ENCODE results near the gene GDPD5.

GDPD5 gene

GRCh38 chr11:75565221-75565814 is 39.6 kb upstream of the GDPD5 start:
- H3K4me1 ChIP-seq (ENCODE audit: insufficient read depth, low read length), result peaks cover 29% of the 10 kb centered on the region
- peaks cover 25% of the 10 kb centered on the region for H3K79me2 ChIP-seq (ENCODE audit: insufficient read depth, low read length)
- no peak overlapping the region for H3K27ac ChIP-seq (ENCODE audit: low read length)
- H3K9me3 ChIP-seq (ENCODE audit: insufficient read depth, low read length, severe bottlenecking), result no peaks in the 10 kb centered on the region
- peaks cover 34% of the 10 kb centered on the region for H3K36me3 ChIP-seq (ENCODE audit: insufficient read depth, low read length)
- no peak for DNase-seq
- TF ChIP-seq EZH2 (IDR thresholded peaks at IDR 0.05; ENCODE audit: borderline replicate concordance, low read depth, low read length, severe bottlenecking) (no peak), CTCF (IDR thresholded peaks at IDR 0.05; ENCODE audit: borderline replicate concordance, extremely low read depth, low read length, poor library complexity, severe bottlenecking) (no peak)
- no peaks in the 10 kb centered on the region for H4K20me1 ChIP-seq (ENCODE audit: insufficient read depth, low read length)
- H3K9ac ChIP-seq (ENCODE audit: low read depth, low read length), result no peak overlapping the region
- no peak overlapping the region for H3K4me2 ChIP-seq (ENCODE audit: insufficient read depth, low read length)
- no peak for ATAC-seq (ENCODE audit: insufficient read depth, low read depth)
- H3K27me3 ChIP-seq (ENCODE audit: insufficient read depth, low read length, poor library complexity), result peaks cover 6% of the 10 kb centered on the region
- no peak overlapping the region for H2AFZ ChIP-seq (ENCODE audit: low read depth, low read length)
- no peak overlapping the region for H3K4me3 ChIP-seq (ENCODE audit: low read depth in 1 of 2, low read length in 2 of 2)

- peak overlapping the region; percentile 71; the same call in 1 of the 2 replicates for H3K9ac ChIP-seq (ENCODE audit: low read depth, low read length)
- peaks cover 24% of the 10 kb centered on the region for H3K36me3 ChIP-seq (ENCODE audit: insufficient read depth, low read length)
- H3K4me1 ChIP-seq (ENCODE audit: insufficient read depth, low read length), result peaks cover 29% of the 10 kb centered on the region
- DNase-seq, result no peak
- H3K9me3 ChIP-seq (ENCODE audit: insufficient read depth, low read length, severe bottlenecking), result no peaks in the 10 kb centered on the region
- H3K27me3 ChIP-seq (ENCODE audit: insufficient read depth, low read length, poor library complexity), result peaks cover 6% of the 10 kb centered on the region
- peak overlapping the region; percentile 80 for H3K4me2 ChIP-seq (ENCODE audit: insufficient read depth, low read length)
- ATAC-seq (ENCODE audit: insufficient read depth, low read depth), result no peak
- peaks cover 25% of the 10 kb centered on the region for H3K79me2 ChIP-seq (ENCODE audit: insufficient read depth, low read length)
- no peaks in the 10 kb centered on the region for H4K20me1 ChIP-seq (ENCODE audit: insufficient read depth, low read length)
- no peak overlapping the region for H3K4me3 ChIP-seq (ENCODE audit: low read depth in 1 of 2, low read length in 2 of 2)
- no peak overlapping the region for H3K27ac ChIP-seq (ENCODE audit: low read length)
- TF ChIP-seq CTCF (IDR thresholded peaks at IDR 0.05; ENCODE audit: borderline replicate concordance, extremely low read depth, low read length, poor library complexity, severe bottlenecking), result no peak
- TF ChIP-seq EZH2 (IDR thresholded peaks at IDR 0.05; ENCODE audit: borderline replicate concordance, low read depth, low read length, severe bottlenecking), result no peak
- H2AFZ ChIP-seq (ENCODE audit: low read depth, low read length), result no peak overlapping the region
Observed at GRCh38 chr11:75563978-75564552, 38.3 kb upstream of the GDPD5 start.

- Histone ChIP-seq H3K4me2 (ENCODE audit: insufficient read depth, low read length) (peak overlapping the region; percentile 80), H3K36me3 (ENCODE audit: insufficient read depth, low read length) (peaks cover 19% of the 10 kb centered on the region), H3K4me1 (ENCODE audit: insufficient read depth, low read length) (peaks cover 29% of the 10 kb centered on the region), H4K20me1 (ENCODE audit: insufficient read depth, low read length) (no peaks in the 10 kb centered on the region), H3K9ac (ENCODE audit: low read depth, low read length) (peak overlapping the region; percentile 71), H3K27me3 (ENCODE audit: insufficient read depth, low read length, poor library complexity) (peaks cover 6% of the 10 kb centered on the region), H2AFZ (ENCODE audit: low read depth, low read length) (no peak overlapping the region), H3K79me2 (ENCODE audit: insufficient read depth, low read length) (peaks cover 25% of the 10 kb centered on the region), H3K27ac (ENCODE audit: low read length) (no peak overlapping the region), H3K9me3 (ENCODE audit: insufficient read depth, low read length, severe bottlenecking) (no peaks in the 10 kb centered on the region), H3K4me3 (ENCODE audit: low read depth in 1 of 2, low read length in 2 of 2) (peak overlapping the region in 1 of 2 experiments; percentile 75; a peak in 2 of 4 replicates)
- TF ChIP-seq CTCF (IDR thresholded peaks at IDR 0.05; ENCODE audit: borderline replicate concordance, extremely low read depth, low read length, poor library complexity, severe bottlenecking) (no peak), EZH2 (IDR thresholded peaks at IDR 0.05; ENCODE audit: borderline replicate concordance, low read depth, low read length, severe bottlenecking) (no peak)
- no peak for DNase-seq
- ATAC-seq (ENCODE audit: insufficient read depth, low read depth), result no peak
Observed at GRCh38 chr11:75563501-75563977, 37.8 kb upstream of the GDPD5 start.
